ENCODE results near the gene PHF21B.

PHF21B gene

DNA sequence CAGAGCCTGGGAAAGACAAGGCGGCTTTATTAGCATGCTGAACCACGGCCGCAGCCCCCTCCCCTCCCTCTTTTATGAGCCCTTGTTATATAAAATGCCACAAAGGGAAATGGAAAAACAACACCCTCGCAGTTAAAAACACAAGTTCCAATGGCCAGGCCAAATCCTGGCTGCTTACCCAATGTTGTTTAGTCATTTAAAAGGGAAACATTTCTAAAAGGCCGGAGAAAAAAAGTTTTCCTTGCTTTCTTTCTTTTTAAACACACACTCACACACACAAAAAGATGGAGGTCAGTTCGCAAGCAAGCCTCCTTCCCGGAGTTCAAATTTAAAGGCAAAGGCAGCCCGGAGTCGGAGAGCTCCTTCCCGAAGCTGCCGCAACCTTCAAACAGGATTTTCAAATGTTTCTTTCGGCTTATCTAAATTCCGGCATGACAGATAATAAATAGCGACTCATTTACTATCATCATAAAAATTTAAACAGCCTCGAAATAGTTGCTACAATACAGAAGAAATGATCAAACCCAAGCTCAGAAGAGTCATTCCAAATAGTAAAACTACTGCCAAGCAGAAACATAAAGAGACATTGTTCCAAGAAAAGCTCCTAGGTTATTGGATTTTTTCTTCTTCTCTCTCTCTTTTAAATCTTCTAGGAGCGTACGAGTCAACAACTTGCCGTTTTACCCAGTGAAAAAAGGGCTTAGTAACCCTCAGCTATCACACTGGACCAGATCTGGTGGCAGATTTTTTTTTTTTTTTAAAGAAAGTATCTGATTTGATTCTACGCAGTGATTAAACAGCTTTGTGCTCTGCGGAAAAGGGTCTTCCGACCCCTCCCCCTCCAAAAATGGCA lies 3.5 kb downstream of the PHF21B start:
- TF ChIP-seq TAF1 (IDR thresholded peaks at IDR 0.05; ENCODE audit: low read depth, low read length) (no peak), POU2F2 (IDR thresholded peaks at IDR 0.05; ENCODE audit: low read depth, low read length) (no peak), SPI1 (IDR thresholded peaks at IDR 0.05; ENCODE audit: low read depth, low read length) (no peak), POLR2A (IDR thresholded peaks at IDR 0.05; ENCODE audit: low read depth, low read length) (no peak), POLR2AphosphoS5 (IDR thresholded peaks at IDR 0.05; ENCODE audit: low read depth, low read length) (no peak), PAX5 (IDR thresholded peaks at IDR 0.05; ENCODE audit: insufficient read depth, low read length, severe bottlenecking) (no peak)
- FAIRE-seq (no peak), DNase-seq (ENCODE audit: insufficient read length, low spot score) (no peak)

DNA sequence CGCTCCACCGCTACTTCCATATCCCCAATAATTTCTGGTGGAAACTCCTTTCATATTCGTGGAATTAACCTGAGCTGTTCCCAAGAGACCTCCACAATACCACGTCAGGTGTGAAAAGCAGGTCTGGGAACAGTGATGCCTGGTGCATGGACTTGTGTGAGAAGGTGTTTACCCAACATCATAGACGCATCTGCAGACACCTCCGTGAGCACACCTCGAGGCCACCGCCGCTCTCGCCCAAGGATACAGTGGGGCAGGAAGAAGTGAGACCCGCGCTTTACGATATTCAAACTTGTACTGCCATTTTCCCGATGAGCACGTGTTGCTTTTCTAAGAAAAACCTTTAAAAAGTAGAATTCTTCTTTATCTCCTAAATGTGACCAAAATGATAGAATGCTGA lies 8.2 kb downstream of the PHF21B start:
- no peak for TF ChIP-seq PAX5 (IDR thresholded peaks at IDR 0.05; ENCODE audit: insufficient read depth, low read length, severe bottlenecking)
- TF ChIP-seq POLR2AphosphoS5 (IDR thresholded peaks at IDR 0.05; ENCODE audit: low read depth, low read length): no peak
- TF ChIP-seq POU2F2 (IDR thresholded peaks at IDR 0.05; ENCODE audit: low read depth, low read length): no peak
- no peak for TF ChIP-seq POLR2A (IDR thresholded peaks at IDR 0.05; ENCODE audit: low read depth, low read length)
- TF ChIP-seq TAF1 (IDR thresholded peaks at IDR 0.05; ENCODE audit: low read depth, low read length): no peak
- TF ChIP-seq SPI1 (IDR thresholded peaks at IDR 0.05; ENCODE audit: low read depth, low read length): no peak
- FAIRE-seq (no peak), DNase-seq (ENCODE audit: insufficient read length, low spot score) (no peak)

DNA sequence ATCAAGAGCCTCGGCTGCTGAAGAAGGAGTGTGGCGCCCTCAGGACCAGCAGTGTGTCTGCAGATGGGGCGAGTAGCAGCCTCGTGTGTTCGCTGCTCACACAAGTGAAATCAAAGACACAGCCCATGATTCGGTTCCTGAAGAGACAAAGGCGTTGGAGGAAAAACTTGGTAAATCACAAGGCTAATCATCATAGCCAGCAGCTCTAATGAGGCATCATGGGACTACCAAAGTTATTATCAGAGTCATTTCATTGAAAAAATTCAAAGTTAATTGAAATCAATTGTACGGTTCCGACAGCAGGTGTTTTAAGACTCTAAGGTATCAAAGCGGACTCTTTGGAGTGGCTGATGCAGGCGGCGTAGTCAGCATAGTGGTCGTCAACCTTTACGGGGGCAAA lies 9.5 kb downstream of the PHF21B start:
- no peak for FAIRE-seq
- no peak for DNase-seq (ENCODE audit: insufficient read length, low spot score)
- TF ChIP-seq SPI1 (IDR thresholded peaks at IDR 0.05; ENCODE audit: low read depth, low read length) (no peak), TAF1 (IDR thresholded peaks at IDR 0.05; ENCODE audit: low read depth, low read length) (no peak), POLR2A (IDR thresholded peaks at IDR 0.05; ENCODE audit: low read depth, low read length) (no peak), POLR2AphosphoS5 (IDR thresholded peaks at IDR 0.05; ENCODE audit: low read depth, low read length) (no peak), POU2F2 (IDR thresholded peaks at IDR 0.05; ENCODE audit: low read depth, low read length) (no peak), PAX5 (IDR thresholded peaks at IDR 0.05; ENCODE audit: insufficient read depth, low read length, severe bottlenecking) (no peak)

DNA sequence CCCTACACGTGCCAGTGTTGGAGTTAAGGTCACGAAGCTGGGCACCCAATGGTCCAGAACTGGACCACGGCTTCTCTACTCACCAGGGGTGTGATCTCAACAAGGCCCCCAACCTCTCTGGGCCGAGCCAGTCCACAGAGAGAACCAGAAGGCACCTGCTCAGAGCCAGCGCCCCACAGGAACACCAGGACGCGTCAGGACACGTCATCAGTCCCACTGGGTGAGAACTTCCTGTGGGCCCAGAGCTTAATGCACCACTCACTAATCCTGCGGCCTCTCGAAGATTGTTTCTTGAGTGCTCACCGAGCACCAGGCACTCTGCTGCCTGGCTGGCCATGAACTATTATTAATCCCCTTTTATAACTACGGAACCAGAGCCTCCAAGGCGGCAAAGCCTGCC lies 10.1 kb downstream of the PHF21B start:
- FAIRE-seq (no peak), DNase-seq (ENCODE audit: insufficient read length, low spot score) (no peak)
- TF ChIP-seq TAF1 (IDR thresholded peaks at IDR 0.05; ENCODE audit: low read depth, low read length) (no peak), SPI1 (IDR thresholded peaks at IDR 0.05; ENCODE audit: low read depth, low read length) (no peak), PAX5 (IDR thresholded peaks at IDR 0.05; ENCODE audit: insufficient read depth, low read length, severe bottlenecking) (no peak), POU2F2 (IDR thresholded peaks at IDR 0.05; ENCODE audit: low read depth, low read length) (no peak), POLR2A (IDR thresholded peaks at IDR 0.05; ENCODE audit: low read depth, low read length) (no peak), POLR2AphosphoS5 (IDR thresholded peaks at IDR 0.05; ENCODE audit: low read depth, low read length) (no peak)

DNA sequence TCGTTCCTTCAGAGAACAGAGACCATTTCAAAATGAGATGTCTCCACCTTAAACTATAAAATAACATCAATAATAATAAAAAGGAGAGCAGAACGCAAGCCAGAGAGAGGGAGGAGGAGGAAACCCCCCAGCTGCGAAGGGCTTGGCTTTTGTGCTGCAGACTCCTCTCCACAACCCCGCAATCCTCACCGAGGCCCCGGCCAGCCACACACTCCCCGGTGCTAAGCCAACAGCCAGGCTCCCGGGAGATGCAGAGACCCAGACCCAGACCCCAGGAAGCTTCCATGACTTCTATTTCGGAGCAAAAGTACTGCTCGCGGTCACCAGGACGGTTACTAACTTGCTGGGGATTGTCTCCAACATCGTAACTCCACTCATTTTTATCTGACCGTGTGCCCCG lies 10.6 kb downstream of the PHF21B start:
- TF ChIP-seq PAX5 (IDR thresholded peaks at IDR 0.05; ENCODE audit: insufficient read depth, low read length, severe bottlenecking) (no peak), POLR2AphosphoS5 (IDR thresholded peaks at IDR 0.05; ENCODE audit: low read depth, low read length) (no peak)
- no peak for FAIRE-seq

DNA sequence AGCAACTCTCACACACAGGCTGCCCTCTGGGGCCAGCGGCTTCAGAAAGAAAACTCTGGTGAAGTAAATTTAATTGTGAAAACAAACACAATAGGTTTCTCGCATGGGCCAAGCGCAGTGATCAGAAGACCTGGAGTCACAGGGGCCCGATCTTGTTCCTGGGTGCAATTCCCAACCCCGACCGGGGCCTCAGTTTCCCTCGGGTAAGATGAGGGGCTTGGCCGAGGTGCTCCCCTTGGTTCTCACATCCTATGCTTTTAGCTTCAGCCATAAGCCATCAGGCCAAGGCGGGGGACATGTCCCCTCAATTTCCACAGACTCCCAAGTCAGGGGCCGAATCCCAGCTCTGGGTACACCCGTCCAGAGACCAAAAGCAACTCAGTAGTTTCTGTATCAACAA lies 11.5 kb downstream of the PHF21B start:
- FAIRE-seq: no peak
- TF ChIP-seq POLR2A (IDR thresholded peaks at IDR 0.05; ENCODE audit: low read depth, low read length) (no peak), POLR2AphosphoS5 (IDR thresholded peaks at IDR 0.05; ENCODE audit: low read depth, low read length) (no peak), SPI1 (IDR thresholded peaks at IDR 0.05; ENCODE audit: low read depth, low read length) (no peak), POU2F2 (IDR thresholded peaks at IDR 0.05; ENCODE audit: low read depth, low read length) (no peak), PAX5 (IDR thresholded peaks at IDR 0.05; ENCODE audit: insufficient read depth, low read length, severe bottlenecking) (no peak), TAF1 (IDR thresholded peaks at IDR 0.05; ENCODE audit: low read depth, low read length) (no peak)
- DNase-seq (ENCODE audit: insufficient read length, low spot score): no peak

More for the DNA sequence above, 10.6 kb downstream of the PHF21B start:
- DNase-seq (ENCODE audit: insufficient read length, low spot score): no peak

DNA sequence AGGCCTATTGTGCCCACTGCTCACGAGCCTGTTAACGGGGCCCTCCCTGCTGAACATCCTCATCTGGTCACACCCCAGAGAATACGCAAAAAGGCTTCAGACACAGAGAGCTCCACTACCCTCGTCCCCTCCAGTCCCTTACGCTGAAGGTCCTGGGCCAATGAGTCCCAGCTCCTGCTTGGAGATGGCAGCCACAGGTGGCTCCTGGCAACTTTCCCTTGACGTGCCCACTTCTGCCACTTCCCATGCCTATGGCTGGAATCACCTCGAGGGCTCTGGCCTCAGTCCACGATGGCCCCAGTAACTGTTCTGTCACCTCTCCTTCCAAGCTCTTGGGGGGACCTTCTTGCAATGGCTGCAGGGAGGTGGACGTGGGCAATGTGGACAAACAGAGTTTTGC lies 12.7 kb downstream of the PHF21B start:
- DNase-seq (ENCODE audit: insufficient read length, low spot score) (no peak), FAIRE-seq (no peak)
- TF ChIP-seq POLR2AphosphoS5 (IDR thresholded peaks at IDR 0.05; ENCODE audit: low read depth, low read length) (no peak), SPI1 (IDR thresholded peaks at IDR 0.05; ENCODE audit: low read depth, low read length) (no peak), POU2F2 (IDR thresholded peaks at IDR 0.05; ENCODE audit: low read depth, low read length) (no peak), PAX5 (IDR thresholded peaks at IDR 0.05; ENCODE audit: insufficient read depth, low read length, severe bottlenecking) (no peak), POLR2A (IDR thresholded peaks at IDR 0.05; ENCODE audit: low read depth, low read length) (no peak), TAF1 (IDR thresholded peaks at IDR 0.05; ENCODE audit: low read depth, low read length) (no peak)

DNA sequence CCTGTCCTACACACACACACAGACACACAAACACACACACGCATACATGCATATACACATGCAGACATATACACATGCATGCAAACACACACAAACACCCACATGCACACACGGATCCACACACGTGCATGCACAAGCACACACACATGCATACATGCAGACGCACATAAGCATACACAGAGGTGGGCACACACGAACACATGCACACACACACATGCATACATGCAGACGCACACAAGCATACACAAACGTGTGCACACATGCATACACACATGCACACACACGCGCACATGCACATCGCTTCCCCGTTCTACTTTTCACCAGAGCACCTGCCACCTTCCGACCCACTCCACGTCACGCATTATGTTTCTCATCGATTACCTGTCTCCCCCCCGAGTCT lies 13.2 kb downstream of the PHF21B start:
- FAIRE-seq (no peak), DNase-seq (ENCODE audit: insufficient read length, low spot score) (no peak)
- TF ChIP-seq POLR2AphosphoS5 (IDR thresholded peaks at IDR 0.05; ENCODE audit: low read depth, low read length): no peak
- no peak for TF ChIP-seq POLR2A (IDR thresholded peaks at IDR 0.05; ENCODE audit: low read depth, low read length)
- TF ChIP-seq POU2F2 (IDR thresholded peaks at IDR 0.05; ENCODE audit: low read depth, low read length): no peak
- TF ChIP-seq PAX5 (IDR thresholded peaks at IDR 0.05; ENCODE audit: insufficient read depth, low read length, severe bottlenecking): no peak
- no peak for TF ChIP-seq SPI1 (IDR thresholded peaks at IDR 0.05; ENCODE audit: low read depth, low read length)
- no peak for TF ChIP-seq TAF1 (IDR thresholded peaks at IDR 0.05; ENCODE audit: low read depth, low read length)

DNA sequence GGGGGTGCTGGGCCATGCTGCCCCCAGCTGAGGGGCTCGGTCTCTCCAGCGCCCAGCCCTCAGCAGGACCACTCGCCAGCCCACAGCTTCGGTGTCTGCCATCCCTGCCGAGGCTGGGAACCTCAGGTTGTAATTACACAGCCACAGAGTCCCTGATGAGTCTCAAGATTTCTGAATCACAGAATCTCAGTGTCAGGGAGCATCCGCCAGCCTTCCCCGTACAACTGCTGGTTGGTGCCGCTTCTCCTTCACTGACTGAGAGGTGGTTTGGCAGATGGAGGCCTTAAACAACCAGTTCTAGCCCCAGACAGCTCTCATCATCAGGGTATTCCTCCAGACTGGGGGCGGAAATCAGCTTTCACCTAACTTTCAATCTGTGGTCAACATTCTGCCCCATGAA lies 13.7 kb downstream of the PHF21B start:
- FAIRE-seq (no peak), DNase-seq (ENCODE audit: insufficient read length, low spot score) (no peak)
- TF ChIP-seq POLR2AphosphoS5 (IDR thresholded peaks at IDR 0.05; ENCODE audit: low read depth, low read length) (no peak), PAX5 (IDR thresholded peaks at IDR 0.05; ENCODE audit: insufficient read depth, low read length, severe bottlenecking) (no peak), SPI1 (IDR thresholded peaks at IDR 0.05; ENCODE audit: low read depth, low read length) (no peak), POU2F2 (IDR thresholded peaks at IDR 0.05; ENCODE audit: low read depth, low read length) (no peak), POLR2A (IDR thresholded peaks at IDR 0.05; ENCODE audit: low read depth, low read length) (no peak), TAF1 (IDR thresholded peaks at IDR 0.05; ENCODE audit: low read depth, low read length) (no peak)
